Sigmoid colon (tissue), 7 donors: ENCODE measurements around the gene ZBTB1. TPM values are rescaled to one million over a fixed set of nuclear protein-coding genes. Genes with fewer than 3 reads are reported as not detected.

Experiments
- DNase-seq: peaks from one replicate; pipeline ENCODE4 v3.0.0-alpha.2; 2019
- H3K27ac ChIP-seq, 4 donors: fragments of 200-600 bp; sonication (generic); one replicate each; pipeline ENCODE4 v1.5.1; 2016 to 2019; ENCODE audit warnings: mild to moderate bottlenecking in 1 of 4
- H3K27me3 ChIP-seq, 3 donors: fragments of 200-600 bp; sonication (generic); one replicate each; pipeline ENCODE4 v1.5.1; 2019; ENCODE audit warnings: mild to moderate bottlenecking in 1 of 3
- H3K36me3 ChIP-seq, 4 donors: fragments of 200-600 bp; sonication (generic); one replicate each; pipeline ENCODE4 v1.5.1; 2016 to 2019
- H3K4me1 ChIP-seq, 4 donors: fragments of 200-600 bp; sonication (generic); one replicate each; pipeline ENCODE4 v1.5.1; 2017 to 2019
- H3K4me3 ChIP-seq, 4 donors: fragments of 200-600 bp; sonication (generic); one replicate each; pipeline ENCODE4 v1.5.1; 2017 to 2019; ENCODE audit warnings: mild to moderate bottlenecking in 2 of 4, moderate library complexity in 1 of 4
- H3K9me3 ChIP-seq, 4 donors: fragments of 200-600 bp in 3 of 4; sonication (generic) in 3 of 4; one replicate each; pipeline versions ENCODE4 v1.5.1 to v1.6.1; 2013 to 2019
- EP300 ChIP-seq, 4 donors: sonication (generic); formaldehyde crosslinking; IDR thresholded peaks; one replicate each; pipeline ENCODE4 v1.6.1; 2017; ENCODE audit warnings: antibody characterized with exemption in 4 of 4
- POLR2A ChIP-seq, 2 donors: fragments of 450-650 bp; IDR thresholded peaks; one replicate each; pipeline ENCODE4 v1.6.1; 2016; ENCODE audit warnings: antibody characterized with exemption in 2 of 2, mild to moderate bottlenecking in 2 of 2, moderate library complexity in 2 of 2
- POLR2AphosphoS5 ChIP-seq, 4 donors: sonication (generic); formaldehyde crosslinking; IDR thresholded peaks; one replicate each; pipeline ENCODE4 v1.6.1; 2017; ENCODE audit warnings: antibody characterized with exemption in 4 of 4
- WGBS, 2 donors: extraction: QIAGEN DNeasy Blood & Tissue Kit; methylation state at CpG; one replicate each; pipeline ENCODE4 v1.1.7; 2013; 5-methylcytosine and 5-hydroxymethylcytosine counted together
- intact Hi-C: fragments of 100-400 bp; cut with DNase I; formaldehyde crosslinking; loops from one replicate; pipeline ENCODE4 v1.15.1; 2023
- polyA plus RNA-seq, 3 donors: library from polyadenylated mRNA; stranded (reverse); fragments of 200-250 nt; gene quantifications; one replicate each; pipeline ENCODE4 v1.2.3, GENCODE V29; 2013
- total RNA-seq, 4 donors: library from RNA; depleted of rRNA; stranded (reverse); fragments of >200 nt; gene quantifications; one replicate each; pipeline ENCODE4 v1.1.0, GENCODE V29; 2016
- TF ChIP-seq, protein P1 (sequence below), 4 experiments: fragments of 450-650 bp in 3 of 4; fragments of 200-600 bp in 1 of 4; IDR thresholded peaks; one replicate each; pipeline ENCODE4 v1.5.1; 2016 to 2019; ENCODE audit warnings: antibody characterized with exemption in 4 of 4, mild to moderate bottlenecking in 3 of 4, moderate library complexity in 2 of 4
- donor health status: healthy with polysubstance abuse.
- donor health status: Bipolar disorder and iron deficiency.
- donor health status: healthy.

The ZBTB1 gene
- total and polyA plus RNA-seq, 7 donors: 6.0 to 52.9 (median 37.2) TPM

DNA sequence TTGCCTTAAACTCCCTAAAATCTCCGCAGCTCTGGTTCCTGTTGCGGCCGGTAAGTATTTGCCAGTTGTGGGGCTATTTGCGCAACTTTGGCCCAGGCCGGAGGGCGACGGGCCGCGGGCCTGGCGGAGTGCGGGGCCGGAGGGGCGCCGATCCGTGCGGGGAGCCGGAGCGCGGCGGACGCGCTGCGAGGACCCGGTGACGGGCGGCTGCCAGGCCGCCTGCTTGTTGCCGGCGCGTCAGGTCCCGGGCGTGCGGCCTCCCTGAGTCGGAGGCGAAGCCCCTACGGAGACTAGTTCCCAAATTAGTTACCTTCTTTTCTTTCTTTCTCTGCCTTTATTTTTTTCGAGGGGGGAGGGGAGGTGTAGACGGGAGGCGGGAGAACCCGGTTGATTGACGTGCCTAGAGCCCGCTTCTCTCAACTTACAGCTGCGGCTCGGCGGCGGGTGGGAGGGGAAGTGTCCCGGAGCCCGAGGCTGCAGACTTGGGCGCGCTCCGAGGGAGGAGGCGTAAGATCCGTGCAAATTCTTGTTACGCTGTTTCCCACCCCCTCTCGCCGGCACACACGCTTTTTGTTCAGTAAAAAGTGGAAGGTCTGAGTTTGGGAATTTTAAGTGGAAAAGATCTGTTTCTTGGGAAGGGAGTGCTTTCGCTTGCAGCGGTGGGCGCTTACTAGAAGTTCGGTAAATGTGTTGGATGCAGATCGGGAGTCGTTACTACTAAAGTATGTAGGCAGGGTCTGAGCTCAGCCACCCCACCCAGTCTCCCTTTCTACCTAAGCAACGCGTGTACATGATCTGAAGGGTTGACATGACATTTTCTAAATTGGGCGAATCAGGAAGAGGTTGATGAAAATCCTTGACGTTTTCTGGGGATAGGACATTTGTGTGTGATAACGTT, 576 bp downstream of the ZBTB1 start:
- intact Hi-C loops: loop anchor here (1.0 to 5.0 kb wide), 3 partner anchors 35 to 202 kb away; partner anchors contain the start of genes HSPA2 and MTHFD1
- 0 to 1% methylated on average over 68 of the region's 68 CpGs for WGBS, 2 donors
- peak; percentile 96 for DNase-seq
- Histone ChIP-seq H3K36me3 (no peaks in the 10 kb centered on the region), H3K4me1 (peaks cover 0 to 63% (median 55%) of the 10 kb centered on the region in 4 donors), H3K9me3 (no peaks in the 10 kb centered on the region), H3K4me3 (peak overlapping the region; percentile 71 to 88 (median 78)), H3K27ac (peak overlapping the region; percentile 99 to 100 (median 99)), H3K27me3 (no peaks in the 10 kb centered on the region)
- TF ChIP-seq, protein P1, sequence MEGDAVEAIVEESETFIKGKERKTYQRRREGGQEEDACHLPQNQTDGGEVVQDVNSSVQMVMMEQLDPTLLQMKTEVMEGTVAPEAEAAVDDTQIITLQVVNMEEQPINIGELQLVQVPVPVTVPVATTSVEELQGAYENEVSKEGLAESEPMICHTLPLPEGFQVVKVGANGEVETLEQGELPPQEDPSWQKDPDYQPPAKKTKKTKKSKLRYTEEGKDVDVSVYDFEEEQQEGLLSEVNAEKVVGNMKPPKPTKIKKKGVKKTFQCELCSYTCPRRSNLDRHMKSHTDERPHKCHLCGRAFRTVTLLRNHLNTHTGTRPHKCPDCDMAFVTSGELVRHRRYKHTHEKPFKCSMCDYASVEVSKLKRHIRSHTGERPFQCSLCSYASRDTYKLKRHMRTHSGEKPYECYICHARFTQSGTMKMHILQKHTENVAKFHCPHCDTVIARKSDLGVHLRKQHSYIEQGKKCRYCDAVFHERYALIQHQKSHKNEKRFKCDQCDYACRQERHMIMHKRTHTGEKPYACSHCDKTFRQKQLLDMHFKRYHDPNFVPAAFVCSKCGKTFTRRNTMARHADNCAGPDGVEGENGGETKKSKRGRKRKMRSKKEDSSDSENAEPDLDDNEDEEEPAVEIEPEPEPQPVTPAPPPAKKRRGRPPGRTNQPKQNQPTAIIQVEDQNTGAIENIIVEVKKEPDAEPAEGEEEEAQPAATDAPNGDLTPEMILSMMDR (IDR thresholded peaks at IDR 0.05): no peak
- TF ChIP-seq EP300 (IDR thresholded peaks at IDR 0.05): no peak
- TF ChIP-seq POLR2AphosphoS5 (IDR thresholded peaks at IDR 0.05): peak; percentile 9 to 55 (median 40)
- TF ChIP-seq POLR2A (IDR thresholded peaks at IDR 0.05): peak in 1 of 2 donors; percentile 17

DNA sequence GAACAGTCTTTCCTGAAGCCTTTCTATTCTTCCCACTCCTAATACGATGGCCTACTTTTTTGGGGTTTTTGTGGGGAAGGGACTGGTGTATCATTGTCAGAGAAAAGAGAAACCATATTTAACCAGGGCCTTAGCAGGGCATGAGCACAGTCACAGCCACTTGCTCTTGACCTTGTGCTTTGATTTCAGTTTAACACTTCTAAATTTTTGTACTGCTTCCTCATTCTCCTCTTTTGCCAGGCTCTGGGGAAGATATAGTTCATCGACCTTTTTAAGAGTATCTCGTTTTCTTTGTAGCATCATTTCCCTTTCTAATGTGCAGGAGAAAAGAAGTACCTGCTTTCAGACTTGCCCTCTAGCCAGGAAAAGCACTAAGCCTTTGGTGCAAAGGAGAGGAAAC, 2.2 kb downstream of the ZBTB1 start:
- Histone ChIP-seq H3K9me3 (no peaks in the 10 kb centered on the region), H3K4me3 (peak overlapping the region in 1 of 4 donors; percentile 71), H3K36me3 (no peaks in the 10 kb centered on the region), H3K27ac (peak overlapping the region; percentile 99 to 100 (median 99)), H3K4me1 (peaks cover 0 to 64% (median 51%) of the 10 kb centered on the region in 4 donors), H3K27me3 (no peaks in the 10 kb centered on the region)
- no peak for DNase-seq
- intact Hi-C loops: no loop called here
- TF ChIP-seq POLR2A (IDR thresholded peaks at IDR 0.05) (no peak), EP300 (IDR thresholded peaks at IDR 0.05) (no peak), POLR2AphosphoS5 (IDR thresholded peaks at IDR 0.05) (no peak)
- TF ChIP-seq, protein P1 (IDR thresholded peaks at IDR 0.05): no peak
- 13 to 18% methylated on average over 3 of the region's 3 CpGs for WGBS, 2 donors

DNA sequence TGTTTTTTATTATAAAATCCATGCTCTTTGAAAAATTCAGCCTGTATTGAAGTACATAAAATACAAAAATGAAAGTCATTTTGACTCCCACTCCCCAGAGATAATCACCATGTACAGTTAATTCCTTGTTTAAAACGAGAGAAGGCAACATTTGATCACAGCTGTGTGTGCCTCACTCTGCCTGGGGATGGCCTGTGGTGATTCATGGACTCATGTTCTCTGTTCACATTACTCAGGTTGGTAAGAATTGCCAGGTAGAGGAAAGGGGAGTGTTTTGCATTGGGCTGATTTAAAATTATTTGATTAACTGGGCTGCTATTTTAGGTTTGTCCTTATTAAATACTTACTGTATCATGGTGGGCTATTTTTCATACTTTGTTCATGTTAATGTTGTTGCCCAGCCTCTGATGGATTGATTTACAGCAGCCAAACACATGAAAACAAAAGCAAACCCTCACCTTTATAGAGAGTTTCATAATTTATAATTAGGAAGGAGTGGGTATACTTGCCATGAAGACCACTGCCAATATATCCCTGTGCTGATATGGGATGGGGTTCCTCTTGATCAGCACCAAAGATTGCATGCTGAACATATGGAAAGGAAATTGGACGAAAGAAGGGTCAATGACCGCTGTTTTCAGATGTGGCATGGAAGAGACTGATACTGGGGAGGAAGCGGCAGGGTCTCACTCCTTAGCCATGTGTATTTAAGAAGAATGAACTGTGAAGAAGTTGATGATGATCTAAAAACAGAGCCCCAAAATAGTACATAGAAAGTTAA, 3.0 kb downstream of the ZBTB1 start:
- H3K9me3 ChIP-seq: no peaks in the 10 kb centered on the region
- peak overlapping the region in 1 of 4 donors; percentile 15 for H3K27ac ChIP-seq
- no peak for DNase-seq
- TF ChIP-seq, protein P1 (IDR thresholded peaks at IDR 0.05): no peak
- H3K36me3 ChIP-seq: no peaks in the 10 kb centered on the region
- no peak overlapping the region for H3K4me3 ChIP-seq
- no peaks in the 10 kb centered on the region for H3K27me3 ChIP-seq
- intact Hi-C loops: no loop called here
- peaks cover 0 to 62% (median 47%) of the 10 kb centered on the region in 4 donors for H3K4me1 ChIP-seq
- 60 to 74% methylated on average over 4 of the region's 4 CpGs for WGBS, 2 donors

DNA sequence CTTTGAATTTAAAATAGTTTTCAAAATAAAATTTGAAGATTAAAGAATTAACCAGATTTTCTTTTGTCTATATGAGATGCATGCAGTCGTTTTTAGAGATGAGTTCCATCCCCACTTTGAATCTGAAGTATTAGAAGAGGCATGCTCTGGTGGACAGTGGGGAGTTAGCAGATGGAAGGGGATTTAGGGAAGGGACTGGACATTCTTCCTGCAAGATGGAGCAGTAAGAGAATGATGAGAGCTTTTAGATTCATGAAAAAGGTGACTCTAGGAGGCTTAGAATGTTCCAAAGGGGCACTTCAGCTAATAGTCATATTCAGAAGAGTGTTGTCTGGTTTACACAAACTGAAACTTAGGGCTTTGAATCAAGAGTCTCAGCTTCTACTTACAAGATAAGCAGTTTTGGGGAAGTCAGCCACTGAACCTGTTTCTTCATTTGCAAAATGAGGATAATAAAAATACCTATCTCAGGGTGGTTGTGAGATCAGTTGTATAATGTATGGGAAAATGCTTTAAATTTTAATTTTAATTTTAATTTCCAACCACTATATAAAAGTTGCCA, 3.7 kb downstream of the ZBTB1 start:
- H3K4me1 ChIP-seq: peaks cover 0 to 63% (median 47%) of the 10 kb centered on the region in 4 donors
- no peak overlapping the region for H3K27ac ChIP-seq
- no peaks in the 10 kb centered on the region for H3K9me3 ChIP-seq
- no peaks in the 10 kb centered on the region for H3K36me3 ChIP-seq
- H3K4me3 ChIP-seq: no peak overlapping the region
- DNase-seq: no peak
- intact Hi-C loops: no loop called here
- WGBS, 2 donors: 28 to 47% methylated on average over 1 of the region's 1 CpG
- TF ChIP-seq EP300 (IDR thresholded peaks at IDR 0.05): no peak
- no peak for TF ChIP-seq POLR2A (IDR thresholded peaks at IDR 0.05)
- TF ChIP-seq, protein P1 (IDR thresholded peaks at IDR 0.05): no peak
- no peak for TF ChIP-seq POLR2AphosphoS5 (IDR thresholded peaks at IDR 0.05)
- no peaks in the 10 kb centered on the region for H3K27me3 ChIP-seq
